HG02571 (cell line): ENCODE data around the gene MCF2L.

Source experiments
- ATAC-seq: cut with Tn5 transposase; IDR thresholded peaks from one replicate; pipeline ENCODE4 v1.9.1; 2021; ENCODE audit warnings: mild to moderate bottlenecking, moderate library complexity; ENCODE audit not compliant: unreplicated experiment

Gene MCF2L

GRCh38 chr13:113140677-113141600 is 171.9 kb downstream of the MCF2L start:
- no peak for ATAC-seq

- ATAC-seq, result no peak
Observed at GRCh38 chr13:113141601-113141970, 172.6 kb downstream of the MCF2L start.

GRCh38 chr13:113142876-113143275 is 173.9 kb downstream of the MCF2L start:
- no peak for ATAC-seq

- no peak for ATAC-seq
Observed at GRCh38 chr13:113143466-113144254, 174.6 kb downstream of the MCF2L start.

GRCh38 chr13:113144255-113144629 is 175.2 kb downstream of the MCF2L start:
- ATAC-seq, result no peak

- no peak for ATAC-seq
Observed at GRCh38 chr13:113145496-113145895, 176.5 kb downstream of the MCF2L start.

GRCh38 chr13:113145911-113146598 is 177.0 kb downstream of the MCF2L start:
- ATAC-seq, result no peak

GRCh38 chr13:113146750-113147149 is 177.7 kb downstream of the MCF2L start:
- no peak for ATAC-seq

- no peak for ATAC-seq
Observed at GRCh38 chr13:113147206-113147605, 178.2 kb downstream of the MCF2L start.

GRCh38 chr13:113148407-113148806 is 179.4 kb downstream of the MCF2L start:
- no peak for ATAC-seq

GRCh38 chr13:113148940-113149503 is 180.0 kb downstream of the MCF2L start:
- ATAC-seq, result no peak
